SU-DHL-6 (cell line): ENCODE measurements around the gene DEFB113.

Source experiments
- H2AFZ ChIP-seq: fragments of 200-600 bp; sonication (generic); 2 replicates; pipeline ENCODE4 v1.6.1; 2014; ENCODE audit warnings: low read depth, mild to moderate bottlenecking, moderate library complexity, mixed read lengths, antibody characterized with exemption, low read length; ENCODE audit not compliant: severe bottlenecking
- H3F3A ChIP-seq: fragments of 200-600 bp; shearing (Covaris generic); 2 replicates; pipeline ENCODE4 v1.6.0; 2016; ENCODE audit warnings: antibody characterized with exemption, mild to moderate bottlenecking; ENCODE audit not compliant: insufficient read depth
- H3K27ac ChIP-seq: fragments of 200-600 bp; sonication (generic); 2 replicates; pipeline ENCODE4 v1.5.1; 2016; ENCODE audit warnings: low read depth, mild to moderate bottlenecking, low read length, moderate library complexity, mixed read lengths
- H3K27me3 ChIP-seq: fragments of 200-600 bp; sonication (generic), shearing (Covaris generic); 2 replicates; pipeline ENCODE4 v1.6.0; 2014; ENCODE audit warnings: mild to moderate bottlenecking, low read length
- H3K36me3 ChIP-seq: fragments of 200-600 bp; sonication (generic); 2 replicates; pipeline ENCODE4 v1.6.1; 2014; ENCODE audit warnings: mild to moderate bottlenecking, low read length, mixed read lengths
- H3K4me2 ChIP-seq: fragments of 300-600, 200-600 bp; shearing (Covaris generic), sonication (generic); 2 replicates; pipeline ENCODE4 v1.6.0; 2014; ENCODE audit warnings: low read length, low read depth, mild to moderate bottlenecking; ENCODE audit not compliant: poor library complexity, severe bottlenecking
- H3K4me3 ChIP-seq: fragments of 200-600 bp; sonication (generic); 2 replicates; pipeline ENCODE4 v1.5.1; 2014; ENCODE audit warnings: antibody characterized with exemption, low read length, mild to moderate bottlenecking, mixed read lengths; ENCODE audit not compliant: insufficient read depth, poor library complexity, severe bottlenecking
- H3K79me2 ChIP-seq: fragments of 200-600 bp; sonication (generic); 2 replicates; pipeline ENCODE4 v1.6.1; 2014; ENCODE audit warnings: mild to moderate bottlenecking, low read length, moderate library complexity; ENCODE audit not compliant: insufficient read depth
- H3K9ac ChIP-seq: fragments of 200-600 bp; sonication (generic); 2 replicates; pipeline ENCODE4 v1.7.0; 2014; ENCODE audit warnings: mild to moderate bottlenecking, low read length
- H3K9me2 ChIP-seq: fragments of 200-600 bp; sonication (generic); replicated peaks from 2 replicates; pipeline ENCODE4 v1.6.1; 2014; ENCODE audit warnings: low read length; ENCODE audit not compliant: insufficient read depth
- H3K9me3 ChIP-seq: fragments of 200-600 bp; sonication (generic); 2 replicates; pipeline ENCODE4 v1.6.1; 2014; ENCODE audit warnings: low read length, mixed read lengths; ENCODE audit not compliant: insufficient read depth
- H4K20me1 ChIP-seq: fragments of 200-600 bp; sonication (generic); 2 replicates; pipeline ENCODE4 v1.6.1; 2014; ENCODE audit warnings: low read depth, mild to moderate bottlenecking, antibody characterized with exemption, low read length, moderate library complexity, mixed read lengths
- CTCF ChIP-seq: fragments of 200-600 bp; sonication (generic); IDR thresholded peaks from one replicate; pipeline ENCODE4 v1.5.1; 2017; ENCODE audit warnings: antibody characterized with exemption, mild to moderate bottlenecking, low read length, moderate library complexity; ENCODE audit not compliant: insufficient read depth, poor library complexity, severe bottlenecking
- EZH2phosphoT487 ChIP-seq: fragments of 200-600 bp; sonication (generic), shearing (Covaris generic); conservative IDR thresholded peaks from 2 replicates; pipeline ENCODE4 v1.6.1; 2018; ENCODE audit warnings: mild to moderate bottlenecking, antibody characterized with exemption, low read length, moderate library complexity, mixed read lengths

DEFB113 gene

GRCh38 chr6:49937017-49937416 lies 32.4 kb downstream of the DEFB113 start:
- Histone ChIP-seq H3K9me2 (no peaks in the 10 kb centered on the region), H3K4me2 (no peak overlapping the region), H3F3A (no peaks in the 10 kb centered on the region), H3K9me3 (no peaks in the 10 kb centered on the region), H3K36me3 (no peaks in the 10 kb centered on the region), H2AFZ (no peak overlapping the region), H3K9ac (no peak overlapping the region), H3K4me3 (no peak overlapping the region), H3K27ac (no peak overlapping the region), H3K27me3 (peaks cover 5% of the 10 kb centered on the region; the same call in 1 of the 2 replicates), H4K20me1 (no peaks in the 10 kb centered on the region), H3K79me2 (no peaks in the 10 kb centered on the region)
- TF ChIP-seq EZH2phosphoT487 (no peak), CTCF (no peak)

- Histone ChIP-seq H3K79me2 (no peaks in the 10 kb centered on the region), H3K9ac (no peak overlapping the region), H3K9me3 (no peaks in the 10 kb centered on the region), H3K27ac (no peak overlapping the region), H3K9me2 (no peaks in the 10 kb centered on the region), H3K27me3 (peaks cover 5% of the 10 kb centered on the region; the same call in 1 of the 2 replicates), H3F3A (no peaks in the 10 kb centered on the region), H3K36me3 (no peaks in the 10 kb centered on the region), H3K4me3 (no peak overlapping the region), H3K4me2 (no peak overlapping the region), H2AFZ (no peak overlapping the region), H4K20me1 (no peaks in the 10 kb centered on the region)
- TF ChIP-seq CTCF: no peak
- TF ChIP-seq EZH2phosphoT487: no peak
Measured at GRCh38 chr6:49935387-49935786, 34.0 kb downstream of the DEFB113 start.

- no peaks in the 10 kb centered on the region for H3K36me3 ChIP-seq
Measured at GRCh38 chr6:49934770-49935169, 34.7 kb downstream of the DEFB113 start.

More at GRCh38 chr6:49934770-49935169, 34.7 kb downstream of the DEFB113 start:
- Histone ChIP-seq H3K27me3 (peaks cover 5% of the 10 kb centered on the region; the same call in 1 of the 2 replicates), H4K20me1 (no peaks in the 10 kb centered on the region), H3K27ac (no peak overlapping the region), H3K9me3 (no peaks in the 10 kb centered on the region), H2AFZ (no peak overlapping the region), H3K9ac (no peak overlapping the region), H3K79me2 (no peaks in the 10 kb centered on the region), H3K9me2 (no peaks in the 10 kb centered on the region), H3F3A (no peaks in the 10 kb centered on the region), H3K4me3 (no peak overlapping the region), H3K4me2 (no peak overlapping the region)
- TF ChIP-seq CTCF (no peak), EZH2phosphoT487 (no peak)
